Hippocampal formation (tissue), 2 donors: Measurements from ENCODE around the gene ARHGAP19.

Source experiments
- DNase-seq, 2 donors: peaks; one replicate each; lab custom pipeline; 2025; lab: John Stamatoyannopoulos, UW

The ARHGAP19 gene

DNA sequence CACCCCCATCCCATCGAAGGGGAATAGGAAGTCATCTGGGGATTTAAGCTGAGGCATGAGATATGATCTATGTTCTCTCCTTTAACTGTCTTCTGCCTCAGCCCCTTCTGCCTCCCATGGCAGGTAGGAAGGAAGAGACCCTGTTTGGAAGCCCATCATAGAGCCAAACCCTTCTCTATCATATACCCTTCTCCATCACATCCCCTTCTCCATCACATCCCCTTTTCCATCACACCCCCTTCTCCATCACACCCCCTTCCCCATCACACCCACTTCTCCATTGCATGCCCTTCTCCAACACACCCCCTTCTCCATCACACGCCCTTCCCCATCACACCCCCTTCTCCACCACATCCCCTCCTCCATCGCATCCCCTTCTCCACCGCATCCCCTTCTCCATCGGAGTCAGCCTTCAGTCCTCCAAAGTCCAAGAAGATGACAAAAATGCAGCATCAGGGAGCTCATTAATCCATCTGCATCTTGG is 99.4 kb downstream of the ARHGAP19 start:
- DNase-seq: no peak

DNA sequence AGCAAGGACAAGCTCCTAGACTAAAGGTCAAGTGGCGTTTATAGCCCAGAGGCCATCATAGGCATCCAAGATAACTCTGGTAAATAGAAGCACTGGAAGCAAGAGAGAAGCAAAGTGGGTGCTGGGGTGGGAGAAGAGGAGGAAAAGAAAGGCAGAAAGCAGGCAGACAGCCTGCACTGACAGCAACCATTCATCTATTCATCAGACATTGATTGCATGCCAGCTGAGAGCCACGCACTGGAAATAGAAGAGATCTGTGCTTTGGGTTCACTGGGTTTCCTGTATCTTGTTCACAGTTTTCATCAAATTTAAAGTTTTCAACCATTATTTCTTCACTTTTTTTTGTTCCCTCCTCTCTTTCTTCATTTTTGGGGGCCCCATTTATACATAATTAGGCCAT is 102.0 kb downstream of the ARHGAP19 start:
- DNase-seq: no peak

DNA sequence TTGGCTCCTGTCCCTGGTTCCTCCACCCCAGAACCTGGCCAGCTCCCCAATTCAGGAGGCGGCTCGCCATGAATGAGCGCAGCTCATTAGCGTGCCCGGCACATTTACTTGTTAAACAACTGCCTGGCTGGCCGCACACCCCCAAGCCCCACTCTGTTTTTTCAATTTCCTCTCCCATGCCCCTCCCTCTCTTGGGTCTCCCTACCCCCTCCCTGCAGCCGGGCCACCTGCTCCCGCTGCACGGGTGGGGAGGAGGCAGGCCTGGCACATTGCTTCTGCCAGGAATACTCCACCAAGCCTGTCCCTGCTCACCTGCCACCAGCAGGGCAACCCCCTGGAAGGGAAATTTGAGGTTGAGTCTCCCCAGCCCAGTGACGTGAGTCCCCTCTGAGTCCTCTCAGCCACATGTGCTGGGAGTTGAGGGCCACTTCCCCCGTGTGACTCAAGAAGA is 104.2 kb downstream of the ARHGAP19 start:
- peak in 1 of 2 donors; percentile 33 for DNase-seq

DNA sequence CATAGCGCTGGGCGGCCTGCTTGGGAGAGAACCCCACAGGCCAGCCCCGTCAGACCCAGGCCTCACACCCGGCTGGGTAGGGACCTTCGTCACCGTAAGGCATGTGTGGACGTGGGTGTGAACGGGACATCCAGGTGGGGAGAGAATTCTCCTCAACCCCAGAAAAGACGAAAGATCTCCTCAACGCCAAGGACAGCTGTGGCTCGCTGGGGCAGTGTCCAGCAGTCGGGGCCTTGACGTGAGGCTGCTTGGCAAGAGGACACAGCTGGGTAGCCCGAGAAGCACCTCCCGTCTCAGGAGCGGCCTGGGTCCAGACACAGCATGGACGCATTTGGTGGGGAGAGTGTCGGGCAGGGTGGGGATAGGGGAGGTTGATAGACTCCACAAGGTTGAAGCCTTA is 105.5 kb downstream of the ARHGAP19 start:
- no peak for DNase-seq

- no peak for DNase-seq
These were observed 106.9 kb downstream of the ARHGAP19 start, which contains the start of gene SLIT1 for GRCh38 chr10:97185326-97186058. TSS of gene SLIT1 (minus strand) at chr10:97185959. CDS start at chr10:97185674, 285 bp downstream.

GRCh38 chr10:97184971-97185325 is 107.5 kb downstream of the ARHGAP19 start:
- no peak for DNase-seq

DNA sequence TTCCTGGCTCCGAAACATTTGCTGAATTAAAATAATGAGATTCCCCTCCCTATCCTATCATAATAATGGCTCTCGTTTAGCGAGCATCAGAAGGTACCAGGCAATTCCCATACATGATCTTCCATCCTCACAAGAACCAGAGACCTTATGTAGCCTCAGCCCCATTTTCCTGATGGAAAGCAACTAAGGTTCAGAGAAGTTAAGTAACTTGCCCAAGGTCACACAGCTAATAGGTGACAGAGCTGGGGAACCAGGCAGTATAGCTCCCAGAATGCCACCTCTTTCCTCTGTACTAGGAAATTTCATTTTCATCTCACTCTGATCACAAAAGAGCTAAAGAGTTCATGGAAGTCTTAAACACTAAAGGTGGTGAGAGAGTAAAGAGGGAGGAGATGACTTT is 109.1 kb downstream of the ARHGAP19 start:
- DNase-seq: no peak

DNA sequence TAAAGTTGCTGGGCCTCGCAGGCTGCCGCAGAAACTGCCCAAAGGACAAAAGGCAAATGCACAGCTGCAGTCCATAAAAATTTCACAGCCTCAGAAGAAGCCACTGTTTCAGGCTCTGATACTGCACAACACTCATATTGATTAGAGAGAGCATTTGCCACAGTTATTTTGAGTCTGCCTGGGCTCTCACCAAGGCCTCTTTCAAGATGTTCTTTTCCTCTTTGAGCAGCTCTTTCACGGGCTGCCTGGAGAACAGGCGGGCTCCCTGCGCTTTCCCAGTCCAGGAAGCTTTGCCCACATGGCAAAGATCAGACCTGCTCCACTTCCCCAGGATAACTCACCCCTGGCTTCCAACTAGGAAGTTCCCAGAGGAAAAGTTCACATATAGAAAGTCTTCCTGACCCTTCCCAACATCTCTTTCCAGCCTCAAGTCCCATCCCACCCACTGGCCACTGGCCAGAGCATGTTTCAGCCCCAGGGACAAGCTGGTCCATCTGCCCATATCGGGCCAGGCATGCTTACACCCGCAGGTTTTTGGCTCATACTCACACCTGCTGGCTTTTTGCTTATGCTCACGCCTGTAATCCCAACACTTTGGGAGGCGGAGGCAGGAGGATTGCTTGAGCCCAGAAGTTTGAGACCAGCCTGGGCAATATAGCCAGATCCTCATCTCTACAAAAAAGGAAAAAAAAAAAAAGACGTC is 110.0 kb downstream of the ARHGAP19 start:
- peak in 1 of 2 donors; percentile 30 for DNase-seq

GRCh38 chr10:97180986-97181385 is 111.5 kb downstream of the ARHGAP19 start:
- DNase-seq: no peak

GRCh38 chr10:97180363-97180755 is 112.1 kb downstream of the ARHGAP19 start:
- DNase-seq: no peak

DNA sequence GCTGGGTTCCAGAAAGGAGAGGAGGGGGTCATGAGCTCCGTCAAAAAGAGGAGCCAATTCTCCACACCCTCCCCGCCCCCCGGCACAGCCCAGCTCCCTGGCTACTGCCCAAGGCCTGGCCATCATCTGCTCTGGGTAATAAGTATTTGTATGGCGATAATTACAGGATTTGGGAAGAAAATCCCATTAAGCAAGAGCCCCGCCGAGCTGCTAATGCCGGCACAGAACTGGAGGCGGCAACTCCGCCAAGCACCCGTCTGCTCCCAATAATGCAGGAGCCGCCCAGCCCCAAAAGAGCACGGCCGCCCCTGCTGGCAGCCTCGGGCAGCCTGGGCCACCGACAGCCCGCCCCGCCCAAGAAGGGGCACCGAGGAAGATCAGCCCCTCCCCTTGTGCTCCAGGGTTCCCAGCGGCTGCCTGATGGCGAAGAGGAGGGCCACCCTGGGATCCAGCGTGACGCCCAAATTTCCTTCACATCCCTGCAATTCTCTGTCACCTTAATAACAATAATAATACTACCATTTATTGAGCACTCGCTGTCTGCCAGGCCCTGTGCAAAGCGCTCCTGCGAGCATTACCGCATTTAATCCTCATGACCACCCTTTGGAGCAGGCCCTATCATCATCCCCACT is 112.6 kb downstream of the ARHGAP19 start:
- peak; percentile 38 to 48 for DNase-seq

DNA sequence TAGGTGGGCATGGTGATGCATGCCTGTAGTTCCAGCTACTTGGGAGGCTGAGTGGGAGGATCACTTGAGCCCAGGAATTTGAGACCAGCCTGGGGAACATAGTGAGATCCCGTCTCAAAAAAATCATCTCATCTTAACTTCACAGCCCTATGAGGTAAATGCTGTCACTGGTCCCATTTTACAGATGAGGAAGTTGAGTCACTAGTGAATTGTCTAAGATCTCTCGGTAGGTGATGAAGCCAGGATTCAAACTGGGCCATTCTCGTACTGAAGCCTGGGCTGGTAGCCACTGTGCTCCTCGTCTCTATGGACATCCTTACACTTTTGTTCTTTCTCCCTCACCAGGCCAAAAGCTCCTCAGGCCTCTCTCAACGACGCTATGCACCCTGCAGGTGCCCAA is 113.1 kb downstream of the ARHGAP19 start:
- DNase-seq: no peak

DNA sequence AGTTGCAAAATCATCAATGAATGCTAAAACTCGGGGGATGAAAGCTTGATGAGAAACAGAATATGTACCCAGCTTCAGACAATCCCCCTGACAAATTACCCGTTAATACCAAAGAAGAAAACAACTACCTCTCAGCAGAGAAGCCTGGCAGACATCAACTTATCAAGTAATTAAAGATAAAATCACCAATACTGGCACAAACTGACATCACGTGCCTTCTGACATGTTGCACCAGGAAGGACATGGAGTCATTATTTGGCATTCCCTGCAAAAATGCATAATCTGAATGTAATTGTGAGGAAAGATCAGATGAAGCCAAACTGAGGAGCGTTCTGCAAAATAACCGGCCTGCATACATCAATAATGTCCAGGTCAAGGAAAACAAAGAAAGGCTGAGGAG is 114.4 kb downstream of the ARHGAP19 start:
- no peak for DNase-seq

DNA sequence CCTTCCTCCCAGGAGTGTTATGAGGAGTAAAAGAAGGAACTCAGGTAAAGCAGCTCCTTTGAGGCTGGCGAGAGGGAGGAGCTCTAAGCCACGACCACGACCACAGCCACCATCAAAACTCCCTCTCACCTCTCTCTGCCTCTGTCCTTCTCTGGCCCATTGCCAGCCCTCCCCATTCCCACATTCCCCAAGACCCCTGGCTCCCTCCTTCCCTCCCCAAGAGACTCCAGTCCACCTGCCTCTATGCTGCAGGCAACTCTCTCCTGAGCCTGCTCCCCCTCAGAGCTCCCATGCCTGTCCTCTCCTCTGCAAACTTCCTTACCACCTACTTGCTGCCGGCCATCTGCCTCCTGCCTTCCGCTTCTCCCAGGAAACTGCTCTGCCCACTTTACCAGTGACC is 116.2 kb downstream of the ARHGAP19 start:
- DNase-seq: no peak

DNA sequence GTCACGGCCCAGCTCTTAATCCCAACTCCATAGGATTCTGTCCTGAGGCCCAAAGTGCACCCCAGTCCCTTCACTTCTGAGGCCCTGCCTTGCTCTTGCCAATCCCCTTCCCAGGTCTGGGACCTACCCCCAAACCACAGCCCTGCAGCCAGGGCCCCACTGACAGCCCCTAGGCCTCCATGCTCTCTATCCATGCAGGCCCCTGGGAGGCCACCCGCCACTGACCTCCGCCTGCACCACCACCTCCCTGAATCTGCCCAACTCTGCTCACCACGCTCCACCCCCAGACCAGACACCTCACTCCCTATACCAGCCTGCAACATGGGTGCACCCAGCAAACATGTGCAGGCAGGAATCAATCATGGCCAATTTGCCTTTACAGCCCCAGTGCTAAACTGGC is 116.9 kb downstream of the ARHGAP19 start:
- no peak for DNase-seq

DNA sequence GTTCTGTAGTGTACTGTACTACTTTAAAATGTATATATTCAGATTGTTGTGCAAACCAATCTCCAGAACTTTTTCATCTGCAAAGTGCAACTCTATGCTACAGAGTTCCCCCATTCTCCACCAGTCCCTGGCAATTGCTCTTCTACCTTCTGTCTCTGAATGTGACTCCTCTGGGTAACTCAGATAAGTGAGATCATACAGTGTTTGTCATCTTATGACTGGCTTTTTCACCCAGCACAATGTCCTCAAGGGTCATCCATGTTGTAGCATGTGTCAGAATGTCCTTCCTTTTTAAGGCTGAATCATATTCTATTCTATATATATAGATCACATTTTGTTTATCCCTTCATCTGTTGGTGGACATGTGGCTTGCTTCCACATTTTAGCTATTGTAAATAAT is 117.5 kb downstream of the ARHGAP19 start:
- no peak for DNase-seq

DNA sequence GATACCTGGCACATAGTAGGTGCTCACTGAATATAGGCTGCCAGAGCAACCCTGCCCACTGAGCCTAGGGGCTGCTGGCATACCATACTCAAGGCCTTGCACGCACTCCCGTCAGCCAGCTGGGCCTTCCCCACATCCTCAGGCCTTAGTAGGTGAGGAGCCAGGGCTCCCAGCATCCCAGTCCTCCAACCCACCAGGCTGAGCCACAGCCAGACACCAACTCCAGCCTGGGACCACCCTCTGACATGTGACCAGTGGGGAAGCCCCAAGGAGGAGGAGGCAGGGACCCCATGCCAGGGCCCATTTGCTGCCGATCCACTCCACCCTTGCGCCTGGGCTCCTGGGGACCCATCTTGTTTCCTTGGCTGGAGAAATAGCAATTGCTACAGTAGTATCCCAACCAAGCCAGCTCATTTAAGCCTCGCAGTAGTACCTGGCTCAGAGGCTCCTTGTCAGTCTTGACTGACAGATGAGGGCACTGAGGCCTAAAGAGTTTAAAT is 118.1 kb downstream of the ARHGAP19 start:
- DNase-seq: no peak

DNA sequence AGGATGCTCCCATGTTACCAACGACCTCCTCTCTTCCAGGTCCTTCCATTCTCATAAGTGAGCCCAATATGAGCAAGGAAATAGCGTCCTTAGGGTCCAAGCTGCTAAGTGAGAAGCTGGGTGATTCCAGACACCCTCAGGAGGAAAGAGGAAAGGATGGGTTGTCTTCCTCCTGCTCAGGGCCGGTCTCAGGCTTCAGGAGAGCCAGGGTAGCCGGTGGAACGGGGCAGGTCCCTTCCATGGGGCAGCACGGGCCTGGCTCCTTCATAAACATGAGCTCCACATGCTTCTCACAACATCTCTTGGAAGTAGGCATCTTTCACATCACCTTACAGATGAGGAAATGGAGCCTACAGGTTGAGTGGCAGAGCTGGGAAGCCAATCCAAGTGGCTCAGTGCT is 119.4 kb downstream of the ARHGAP19 start:
- DNase-seq: no peak
